ENCODE measurements around the gene HAND2. TPM values are rescaled to one million over a fixed set of nuclear protein-coding genes. Genes with fewer than 3 reads are reported as not detected.

Gene HAND2
- total RNA-seq, 2 experiments from 2014 or later: not detected

GRCh38 chr4:173511787-173512361 is 18.2 kb downstream of the HAND2 start:
- POLR2A ChIA-PET: no interaction called here
- Mint-ChIP-seq H3K36me3 (ENCODE audit: low read depth) (peaks cover 15% of the 10 kb centered on the region), H3K4me3 (no peak overlapping the region), H3K9me3 (peaks cover 2% of the 10 kb centered on the region), H3K27ac (no peak overlapping the region), H3K4me1 (ENCODE audit: low read depth) (peaks cover 20% of the 10 kb centered on the region), H3K27me3 (peaks cover 83% of the 10 kb centered on the region)
- DNase-seq (no peak), ATAC-seq (no peak)
- CTCF ChIA-PET: no interaction called here
- intact Hi-C loops (cut with micrococcal nuclease): no loop called here
- TF ChIP-seq CTCF (IDR thresholded peaks at IDR 0.05): no peak

GRCh38 chr4:173509036-173510001 is 20.7 kb downstream of the HAND2 start:
- Mint-ChIP-seq H3K4me1 (ENCODE audit: low read depth) (peaks cover 23% of the 10 kb centered on the region), H3K27ac (no peak overlapping the region), H3K9me3 (no peaks in the 10 kb centered on the region), H3K27me3 (peaks cover 82% of the 10 kb centered on the region), H3K36me3 (ENCODE audit: low read depth) (peaks cover 13% of the 10 kb centered on the region), H3K4me3 (peak overlapping the region; percentile 64)
- ChIA-PET CTCF (interaction anchor here (1.1 to 1.9 kb wide), 5 partner anchors 14 to 711 kb away, joined by 3 to 6 read pairs (median 4); no protein-coding TSS in a partner anchor), POLR2A (interaction anchor here (1.5 to 1.7 kb wide), 2 partner anchors 18 to 20 kb away, joined by 3 to 4 read pairs; partner anchors contain the start of gene HAND2)
- intact Hi-C loops (cut with micrococcal nuclease): loop anchor here (10.0 kb wide), 2 partner anchors 245 to 645 kb away; no protein-coding TSS in a partner anchor
- ATAC-seq (peak; percentile 41), DNase-seq (no peak)
- no peak for TF ChIP-seq CTCF (IDR thresholded peaks at IDR 0.05)

- Mint-ChIP-seq H3K4me3 (peak overlapping the region; percentile 64), H3K4me1 (ENCODE audit: low read depth) (peaks cover 23% of the 10 kb centered on the region), H3K9me3 (no peaks in the 10 kb centered on the region), H3K27ac (no peak overlapping the region), H3K36me3 (ENCODE audit: low read depth) (peaks cover 13% of the 10 kb centered on the region), H3K27me3 (peaks cover 83% of the 10 kb centered on the region)
- ChIA-PET POLR2A (interaction anchor here (1.5 to 1.7 kb wide), 2 partner anchors 19 to 21 kb away, joined by 3 to 4 read pairs; partner anchors contain the start of gene HAND2), CTCF (interaction anchor here (1.3 to 1.4 kb wide), 2 partner anchors 19 to 244 kb away, joined by 4 to 5 read pairs; no protein-coding TSS in a partner anchor)
- no peak for ATAC-seq
- no peak for DNase-seq
- intact Hi-C loops (cut with micrococcal nuclease): loop anchor here (10.0 kb wide), 2 partner anchors 246 to 646 kb away; no protein-coding TSS in a partner anchor
- TF ChIP-seq CTCF (IDR thresholded peaks at IDR 0.05): no peak
These were observed 21.5 kb downstream of the HAND2 start for GRCh38 chr4:173508386-173509035.

GRCh38 chr4:173507471-173508385 is 22.3 kb downstream of the HAND2 start:
- no peak overlapping the region for H3K4me3 Mint-ChIP-seq
- peaks cover 23% of the 10 kb centered on the region for H3K4me1 Mint-ChIP-seq (ENCODE audit: low read depth)
- H3K9me3 Mint-ChIP-seq: no peaks in the 10 kb centered on the region
- ChIA-PET CTCF (interaction anchor here (3.5 kb wide), 1 partner anchor 13 kb away, joined by 13 read pairs; no protein-coding TSS in a partner anchor), POLR2A (no interaction called here)
- H3K27ac Mint-ChIP-seq: no peak overlapping the region
- no peak for ATAC-seq
- peaks cover 13% of the 10 kb centered on the region for H3K36me3 Mint-ChIP-seq (ENCODE audit: low read depth)
- H3K27me3 Mint-ChIP-seq: peaks cover 86% of the 10 kb centered on the region
- intact Hi-C loops (cut with micrococcal nuclease): loop anchor here (2.0 to 10.0 kb wide), 3 partner anchors 247 to 647 kb away; no protein-coding TSS in a partner anchor
- DNase-seq: no peak
- TF ChIP-seq CTCF (IDR thresholded peaks at IDR 0.05): no peak
